Psoas muscle (tissue), 8 donors: Measurements from ENCODE around the gene CISH. TPM values are rescaled to one million over a fixed set of nuclear protein-coding genes. Genes with fewer than 3 reads are reported as not detected.

ENCODE experiments used
- ATAC-seq, 4 donors: fragments of 200-7000 bp; cut with Tn5 transposase; one replicate each; pipeline ENCODE4 v1.9.1; 2020; ENCODE audit warnings: moderate library complexity in 3 of 4, mild to moderate bottlenecking in 2 of 4
- DNase-seq, 2 donors: peaks; one replicate each; pipeline ENCODE4 v3.0.0-alpha.2; 2020
- H3K27ac ChIP-seq: fragments of 200-600 bp; one replicate; pipeline ENCODE4 v1.8.0; 2022
- H3K27me3 ChIP-seq, 3 donors: fragments of 200-600 bp in 1 of 3; one replicate each; pipeline versions ENCODE4 v1.6.1 to v1.8.0; 2013 to 2022; ENCODE audit warnings: low read length in 2 of 3, mild to moderate bottlenecking in 2 of 3, moderate library complexity in 1 of 3; ENCODE audit not compliant: insufficient read depth in 3 of 3
- H3K36me3 ChIP-seq, 2 donors: fragments of 200-600 bp in 1 of 2; one replicate each; pipeline versions ENCODE4 v1.6.1 to v1.8.0; 2013 to 2022; ENCODE audit warnings: low read depth in 1 of 2, mild to moderate bottlenecking in 1 of 2, moderate library complexity in 1 of 2; ENCODE audit not compliant: insufficient read depth in 1 of 2
- H3K4me1 ChIP-seq: fragments of 200-600 bp; one replicate; pipeline ENCODE4 v1.8.0; 2022
- H3K4me3 ChIP-seq: fragments of 200-600 bp; one replicate; pipeline ENCODE4 v1.8.0; 2022; ENCODE audit warnings: mild to moderate bottlenecking
- H3K9me3 ChIP-seq: fragments of 200-600 bp; one replicate; pipeline ENCODE4 v1.8.0; 2022
- WGBS, 3 donors: extraction: QIAGEN DNeasy Blood & Tissue Kit; methylation state at CpG; one replicate each; pipeline versions ENCODE4 v1.1.6 to v1.1.7; 2013; 5-methylcytosine and 5-hydroxymethylcytosine counted together
- intact Hi-C, 2 donors: fragments of 100-400 bp; cut with DNase I; formaldehyde crosslinking; loops; one replicate each; pipeline versions ENCODE4 v1.11.0 to v1.14.2; 2022
- polyA plus RNA-seq, 3 donors: library from polyadenylated mRNA; stranded (reverse); fragments of 200-250 nt; gene quantifications; one replicate each; pipeline ENCODE4 v1.2.3, GENCODE V29; 2013
- total RNA-seq, 4 donors: library from RNA; stranded (reverse); fragmentation: NEBNext Ultra II Directional in 2 of 4; extraction: Animal tissue kit (Norgen Biotek cat#: 25700) in 2 of 4; gene quantifications; one replicate each; pipeline versions ENCODE4 v1.2.1 to v1.2.4, GENCODE V29; 2021 to 2023
- TF ChIP-seq, protein P1 (sequence below): fragments of 200-600 bp; IDR thresholded peaks from one replicate; pipeline ENCODE4 v1.8.0; 2022; ENCODE audit warnings: antibody characterized with exemption
- donor health status: healthy with polysubstance abuse.
- donor health status: DM: no; HTN: no; CAD: no; lungs with moderate emphysema.
- donor health status: Bipolar disorder and iron deficiency.
- donor health status: healthy.
- donor health status: DM: yes; HTN: yes; CAD: no.
- donor health status: DM: no; HTN: no; CAD: no.
- donor health status: DM: no; HTN: no; CAD: no.
- donor health status: DM: yes; HTN: yes; CAD: no.

Gene CISH
- total and polyA plus RNA-seq, 7 donors = 12.8 to 75.1 (median 26.3) TPM

DNA sequence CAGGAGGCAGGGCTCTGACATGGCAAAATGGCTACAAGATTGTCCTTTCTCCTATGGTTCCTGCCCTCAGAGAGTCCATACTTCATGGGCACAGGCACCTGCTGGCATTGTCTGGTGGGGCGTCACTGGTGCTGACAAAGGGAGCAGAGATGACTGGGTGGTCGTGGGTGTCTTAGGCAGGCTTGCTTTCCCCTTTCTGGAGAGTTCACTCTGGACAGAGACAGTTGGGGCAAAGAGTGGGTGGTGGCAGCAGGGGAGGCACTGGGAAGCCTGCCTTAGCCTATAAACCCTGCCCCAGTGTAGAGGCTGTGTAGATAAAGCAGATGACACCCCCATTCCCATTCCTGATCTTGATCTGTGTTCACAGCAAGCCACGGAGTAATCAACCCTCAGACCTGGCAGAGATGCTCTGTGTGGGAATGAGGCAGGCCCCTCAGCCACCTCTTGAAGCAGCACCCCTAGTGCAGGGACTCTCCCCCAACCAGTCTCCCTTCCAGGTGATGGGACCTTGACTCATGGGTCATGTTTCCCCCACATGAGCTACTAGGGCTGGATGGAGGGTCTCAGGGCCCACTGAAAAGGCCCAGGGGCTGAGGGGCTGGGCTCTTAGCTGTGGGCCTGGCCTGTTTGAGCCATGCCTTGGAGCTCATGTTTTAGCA lies 42.5 kb upstream of the CISH start:
- intact Hi-C loops = loop anchor here in 1 of 2 donors (2.0 kb wide), 1 partner anchor 37 kb away; the partner anchor contains the start of gene MAPKAPK3
- H3K36me3 ChIP-seq = peaks cover 0 to 2% of the 10 kb centered on the region in 2 donors
- no peaks in the 10 kb centered on the region for H3K27me3 ChIP-seq
- TF ChIP-seq, protein P1, sequence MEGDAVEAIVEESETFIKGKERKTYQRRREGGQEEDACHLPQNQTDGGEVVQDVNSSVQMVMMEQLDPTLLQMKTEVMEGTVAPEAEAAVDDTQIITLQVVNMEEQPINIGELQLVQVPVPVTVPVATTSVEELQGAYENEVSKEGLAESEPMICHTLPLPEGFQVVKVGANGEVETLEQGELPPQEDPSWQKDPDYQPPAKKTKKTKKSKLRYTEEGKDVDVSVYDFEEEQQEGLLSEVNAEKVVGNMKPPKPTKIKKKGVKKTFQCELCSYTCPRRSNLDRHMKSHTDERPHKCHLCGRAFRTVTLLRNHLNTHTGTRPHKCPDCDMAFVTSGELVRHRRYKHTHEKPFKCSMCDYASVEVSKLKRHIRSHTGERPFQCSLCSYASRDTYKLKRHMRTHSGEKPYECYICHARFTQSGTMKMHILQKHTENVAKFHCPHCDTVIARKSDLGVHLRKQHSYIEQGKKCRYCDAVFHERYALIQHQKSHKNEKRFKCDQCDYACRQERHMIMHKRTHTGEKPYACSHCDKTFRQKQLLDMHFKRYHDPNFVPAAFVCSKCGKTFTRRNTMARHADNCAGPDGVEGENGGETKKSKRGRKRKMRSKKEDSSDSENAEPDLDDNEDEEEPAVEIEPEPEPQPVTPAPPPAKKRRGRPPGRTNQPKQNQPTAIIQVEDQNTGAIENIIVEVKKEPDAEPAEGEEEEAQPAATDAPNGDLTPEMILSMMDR = no peak
- DNase-seq (peak in 1 of 2 donors; percentile 45), ATAC-seq (no peak)
- peaks cover 21% of the 10 kb centered on the region for H3K4me1 ChIP-seq
- no peaks in the 10 kb centered on the region for H3K9me3 ChIP-seq
- 63 to 77% (median 73%) methylated on average over 3 of the region's 3 CpGs for WGBS, 3 donors
- no peak overlapping the region for H3K4me3 ChIP-seq
- H3K27ac ChIP-seq = no peak overlapping the region

DNA sequence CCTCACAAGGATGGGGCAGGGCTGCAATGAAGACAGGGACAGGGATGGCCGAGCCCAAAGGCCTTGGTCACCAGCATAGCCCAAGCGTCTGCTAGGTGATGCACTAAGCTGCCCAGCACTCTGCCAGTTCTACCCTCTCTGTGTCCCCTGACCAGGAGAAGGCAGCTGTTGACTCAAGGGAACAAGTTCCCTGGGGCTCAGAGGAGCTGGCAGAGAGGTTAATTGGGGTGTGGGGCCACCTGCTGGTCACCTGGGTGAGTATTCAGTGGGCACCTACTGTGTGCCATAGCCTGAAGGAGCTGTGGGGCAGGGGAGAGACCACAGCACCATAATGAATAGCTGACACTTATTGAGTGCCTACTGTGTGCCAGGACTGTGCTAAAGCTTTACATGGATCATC lies 41.1 kb upstream of the CISH start:
- Histone ChIP-seq H3K4me1 (peaks cover 30% of the 10 kb centered on the region), H3K27ac (no peak overlapping the region), H3K27me3 (no peaks in the 10 kb centered on the region), H3K4me3 (no peak overlapping the region), H3K36me3 (peaks cover 2 to 11% of the 10 kb centered on the region in 2 donors), H3K9me3 (no peaks in the 10 kb centered on the region)
- DNase-seq (peak; percentile 47 to 80), ATAC-seq (peak; percentile 60 to 71 (median 66))
- intact Hi-C loops = loop anchor here in 1 of 2 donors (1.0 kb wide), 1 partner anchor 36 kb away; no protein-coding TSS in a partner anchor
- TF ChIP-seq, protein P1 = peak; percentile 54
- 64 to 74% (median 69%) methylated on average over 2 of the region's 2 CpGs for WGBS, 3 donors

DNA sequence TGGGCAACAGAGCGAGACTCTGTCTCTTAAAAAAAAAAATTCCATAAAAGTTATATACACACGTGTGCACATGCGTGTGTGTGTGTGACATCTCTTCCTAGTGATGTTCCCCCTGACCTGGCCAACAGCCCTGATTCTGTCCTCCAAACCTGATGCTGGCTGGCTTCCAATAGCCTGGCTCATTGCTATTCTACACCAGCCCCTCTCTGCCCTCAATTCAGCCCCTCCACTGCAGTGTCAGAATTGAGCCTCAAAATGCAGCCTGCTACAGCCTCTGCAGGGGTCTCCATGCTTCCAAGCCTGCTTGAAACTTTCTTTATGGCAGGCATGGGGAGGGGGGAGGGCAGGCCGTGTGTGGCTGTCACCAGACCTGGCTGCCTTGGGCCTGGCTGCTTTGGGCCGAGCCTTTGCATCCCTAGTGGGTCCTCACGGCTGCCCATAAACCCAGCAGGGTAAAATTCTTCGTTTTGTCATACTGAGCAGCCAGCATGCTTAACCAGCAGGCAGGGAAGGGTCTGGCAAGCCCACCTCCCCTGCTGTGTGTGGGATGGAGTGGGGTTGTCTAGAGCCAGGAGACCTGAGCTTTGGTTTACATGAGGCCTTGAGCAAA lies 40.5 kb upstream of the CISH start:
- ATAC-seq (peak in 1 of 4 donors; percentile 21), DNase-seq (peak in 1 of 2 donors; percentile 26)
- Histone ChIP-seq H3K4me1 (peaks cover 30% of the 10 kb centered on the region), H3K27ac (no peak overlapping the region), H3K36me3 (peaks cover 5 to 18% of the 10 kb centered on the region in 2 donors), H3K4me3 (no peak overlapping the region), H3K27me3 (no peaks in the 10 kb centered on the region), H3K9me3 (no peaks in the 10 kb centered on the region)
- WGBS, 3 donors = 47 to 62% (median 50%) methylated on average over 7 of the region's 7 CpGs
- intact Hi-C loops = loop anchor here in 1 of 2 donors (1.0 kb wide), 1 partner anchor 36 kb away; no protein-coding TSS in a partner anchor
- TF ChIP-seq, protein P1 = no peak

DNA sequence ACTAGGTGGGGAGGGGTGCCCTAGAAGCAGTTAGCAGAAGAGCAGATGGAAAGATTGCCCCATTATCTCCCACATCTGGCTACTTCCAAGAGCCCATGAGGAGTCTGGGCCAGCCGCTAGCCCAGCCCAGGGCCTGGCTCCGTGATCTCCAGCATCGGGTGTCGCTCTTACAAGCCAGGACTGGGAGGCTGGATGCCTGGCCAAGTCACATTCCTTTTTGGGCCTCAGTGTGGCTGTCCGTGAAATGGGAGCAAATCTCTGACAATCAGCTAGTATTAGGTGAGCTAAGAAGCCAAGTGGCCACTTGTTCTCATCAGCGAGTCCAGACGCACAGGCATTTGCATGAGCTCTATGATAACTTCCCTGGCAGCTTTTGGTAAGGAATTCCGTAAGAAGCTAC lies 39.9 kb upstream of the CISH start:
- Histone ChIP-seq H3K27me3 (no peaks in the 10 kb centered on the region), H3K36me3 (peaks cover 5 to 24% of the 10 kb centered on the region in 2 donors), H3K4me1 (peaks cover 30% of the 10 kb centered on the region), H3K9me3 (no peaks in the 10 kb centered on the region), H3K27ac (no peak overlapping the region), H3K4me3 (no peak overlapping the region)
- TF ChIP-seq, protein P1 = no peak
- intact Hi-C loops = no loop called here
- ATAC-seq (peak in 3 of 4 donors; percentile 7 to 24 (median 14)), DNase-seq (peak in 1 of 2 donors; percentile 60)
- WGBS, 3 donors = 43 to 61% (median 50%) methylated on average over 8 of the region's 8 CpGs
